ENCODE data around the gene EDRF1.

The EDRF1 gene

GRCh38 chr10:125768219-125768855 lies 48.8 kb downstream of the EDRF1 start:
- no peak for DNase-seq (ENCODE audit: low read depth)

GRCh38 chr10:125769175-125769574 lies 49.7 kb downstream of the EDRF1 start:
- no peak for DNase-seq (ENCODE audit: low read depth)

- DNase-seq (ENCODE audit: low read depth), result no peak
Observed at GRCh38 chr10:125770844-125771243, 51.3 kb downstream of the EDRF1 start.

- no peak for DNase-seq (ENCODE audit: low read depth)
Observed at GRCh38 chr10:125772112-125772863, 52.8 kb downstream of the EDRF1 start.

GRCh38 chr10:125772864-125773180 lies 53.3 kb downstream of the EDRF1 start:
- no peak for DNase-seq (ENCODE audit: low read depth)

GRCh38 chr10:125773687-125774543 lies 54.4 kb downstream of the EDRF1 start:
- no peak for DNase-seq (ENCODE audit: low read depth)

- DNase-seq (ENCODE audit: low read depth), result no peak
Observed at GRCh38 chr10:125774581-125775191, 55.2 kb downstream of the EDRF1 start.

- no peak for DNase-seq (ENCODE audit: low read depth)
Observed at GRCh38 chr10:125775491-125776106, 56.1 kb downstream of the EDRF1 start, which contains the start of gene MMP21. TSS of gene MMP21 (minus strand) at chr10:125775821. CDS start at chr10:125775821, 0 bp downstream.

GRCh38 chr10:125777806-125778205 lies 58.3 kb downstream of the EDRF1 start:
- no peak for DNase-seq (ENCODE audit: low read depth)

- no peak for DNase-seq (ENCODE audit: low read depth)
Observed at GRCh38 chr10:125778556-125778955, 59.0 kb downstream of the EDRF1 start.

- DNase-seq (ENCODE audit: low read depth), result no peak
Observed at GRCh38 chr10:125779403-125780327, 60.2 kb downstream of the EDRF1 start.

- DNase-seq (ENCODE audit: low read depth), result no peak
Observed at GRCh38 chr10:125781374-125781773, 61.9 kb downstream of the EDRF1 start.

- DNase-seq (ENCODE audit: low read depth), result no peak
Observed at GRCh38 chr10:125782054-125782453, 62.5 kb downstream of the EDRF1 start.

GRCh38 chr10:125782616-125783015 lies 63.1 kb downstream of the EDRF1 start:
- DNase-seq (ENCODE audit: low read depth), result no peak

GRCh38 chr10:125783408-125783807 lies 63.9 kb downstream of the EDRF1 start:
- no peak for DNase-seq (ENCODE audit: low read depth)

GRCh38 chr10:125783957-125784356 lies 64.4 kb downstream of the EDRF1 start:
- no peak for DNase-seq (ENCODE audit: low read depth)

- DNase-seq (ENCODE audit: low read depth), result no peak
Observed at GRCh38 chr10:125785791-125786190, 66.3 kb downstream of the EDRF1 start.

GRCh38 chr10:125788156-125789034 lies 68.9 kb downstream of the EDRF1 start:
- DNase-seq (ENCODE audit: low read depth), result no peak

- DNase-seq (ENCODE audit: low read depth), result no peak
Observed at GRCh38 chr10:125792342-125793300, 73.1 kb downstream of the EDRF1 start.
